ENCODE measurements around the gene BCL11A.

Gene BCL11A

DNA sequence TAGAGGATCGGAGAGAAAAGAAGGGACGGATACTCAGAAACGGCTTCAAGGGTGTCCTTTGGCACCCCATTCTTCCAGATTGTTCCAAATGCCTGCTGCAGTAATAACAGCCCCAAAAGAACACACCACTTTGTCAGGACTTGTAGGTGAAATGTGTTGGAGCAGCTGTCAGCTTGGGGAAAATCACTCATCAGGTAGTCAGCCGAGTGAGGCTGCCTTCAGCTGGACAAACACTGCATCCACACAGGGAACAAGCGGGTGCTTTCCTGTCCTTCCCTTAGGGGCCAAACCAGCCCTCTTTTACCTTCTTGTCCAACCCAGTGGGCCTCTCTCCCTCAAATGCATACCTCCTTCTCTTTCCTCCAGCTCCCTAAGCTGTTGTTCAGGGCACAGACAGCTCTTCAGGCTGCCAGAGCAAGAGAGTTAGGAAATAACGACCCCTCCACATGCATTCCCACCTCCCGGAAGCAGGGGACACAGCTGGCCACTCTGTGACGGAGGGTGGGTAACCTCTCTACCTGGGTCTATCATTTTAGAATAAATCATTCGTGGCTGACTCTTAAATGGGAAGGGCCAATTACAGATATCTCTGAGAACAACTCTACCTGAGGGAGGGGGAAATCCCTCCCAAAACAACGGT is 48.1 kb downstream of the BCL11A start:
- no peak for DNase-seq (ENCODE audit: low read depth)

GRCh38 chr2:60504049-60504448 is 49.4 kb downstream of the BCL11A start:
- DNase-seq (ENCODE audit: low read depth) = no peak

DNA sequence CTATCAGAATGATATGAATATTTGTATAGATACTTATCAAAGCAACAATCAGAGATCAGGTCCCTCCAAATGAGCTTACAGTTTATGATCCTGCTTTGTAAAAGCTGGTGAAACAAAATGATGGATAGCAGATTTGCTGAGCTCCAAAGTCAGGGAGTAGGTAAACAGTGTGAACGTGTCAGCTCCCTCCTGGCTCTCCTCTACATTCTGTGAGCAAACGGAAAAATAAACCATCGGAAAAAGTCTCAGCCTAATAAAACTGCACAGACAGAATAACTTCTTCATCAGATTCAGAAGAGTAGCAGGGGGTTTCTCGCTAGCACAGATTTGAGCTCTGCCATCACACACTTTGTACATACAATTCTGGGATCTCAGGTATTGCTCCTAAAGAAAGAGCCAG is 51.3 kb downstream of the BCL11A start:
- no peak for DNase-seq (ENCODE audit: low read depth)

DNA sequence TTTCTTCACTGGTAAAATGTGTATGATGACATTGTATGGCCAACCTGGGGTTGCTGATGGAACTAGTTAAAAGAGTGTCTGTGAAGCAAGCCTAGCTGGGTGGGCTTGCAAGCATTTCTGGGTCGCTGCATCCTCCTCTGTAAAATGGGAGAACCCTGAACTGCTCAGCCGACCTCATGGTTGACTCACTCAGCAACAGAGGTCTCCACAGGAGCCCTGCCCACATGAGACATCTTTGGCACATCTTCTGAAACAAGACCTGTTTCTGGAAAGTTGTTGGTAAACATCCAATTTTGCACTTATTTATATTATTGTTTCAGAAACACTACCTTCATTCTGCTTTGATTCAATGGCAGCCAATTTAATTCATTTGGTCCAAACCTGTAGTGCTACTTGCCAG is 52.6 kb downstream of the BCL11A start:
- DNase-seq (ENCODE audit: low read depth) = no peak

- no peak for DNase-seq (ENCODE audit: low read depth)
Observed at GRCh38 chr2:60499651-60500265, 53.7 kb downstream of the BCL11A start.

- DNase-seq (ENCODE audit: low read depth) = no peak
Observed at GRCh38 chr2:60498816-60499429, 54.5 kb downstream of the BCL11A start.

DNA sequence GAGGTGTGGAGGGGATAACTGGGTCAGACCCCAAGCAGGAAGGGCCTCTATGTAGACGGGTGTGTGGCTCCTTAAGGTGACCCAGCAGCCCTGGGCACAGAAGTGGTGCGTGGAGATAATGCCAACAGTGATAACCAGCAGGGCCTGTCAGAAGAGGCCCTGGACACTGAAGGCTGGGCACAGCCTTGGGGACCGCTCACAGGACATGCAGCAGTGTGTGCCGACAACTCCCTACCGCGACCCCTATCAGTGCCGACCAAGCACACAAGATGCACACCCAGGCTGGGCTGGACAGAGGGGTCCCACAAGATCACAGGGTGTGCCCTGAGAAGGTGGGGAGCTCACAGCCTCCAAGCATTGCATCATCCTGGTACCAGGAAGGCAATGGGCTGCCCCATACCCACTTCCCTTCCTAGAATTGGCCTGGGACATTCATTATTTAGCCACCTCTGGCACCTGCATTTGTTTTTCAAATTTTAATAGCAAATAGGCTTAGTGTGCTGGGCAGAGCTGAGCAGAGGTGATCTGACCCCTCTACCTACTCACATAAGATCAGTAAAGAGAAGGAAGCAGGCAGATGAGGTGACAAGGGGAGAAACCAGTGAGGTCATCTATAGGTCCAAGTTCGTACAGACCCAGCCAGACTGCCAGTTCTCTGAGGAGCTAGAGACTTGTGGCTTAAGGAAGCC is 55.2 kb downstream of the BCL11A start:
- DNase-seq (ENCODE audit: low read depth) = no peak

DNA sequence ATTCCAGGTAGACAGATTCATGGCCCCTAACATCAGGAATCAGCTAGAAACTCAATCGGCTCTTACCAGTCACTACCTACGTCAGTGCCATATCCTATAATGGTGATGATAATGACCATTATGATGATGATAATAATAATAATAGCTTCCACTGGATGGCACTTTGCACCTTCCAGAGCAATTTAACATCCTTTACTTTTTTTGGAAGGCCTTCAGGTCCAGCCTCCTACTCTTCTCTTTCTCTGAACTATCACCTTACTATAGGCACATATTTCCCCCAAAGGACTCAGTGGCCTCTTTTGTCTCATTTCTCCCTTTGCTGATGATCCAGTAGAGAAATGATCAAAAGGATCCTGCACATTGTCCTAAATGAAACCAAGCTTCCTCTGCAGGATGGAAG is 56.0 kb downstream of the BCL11A start:
- no peak for DNase-seq (ENCODE audit: low read depth)

DNA sequence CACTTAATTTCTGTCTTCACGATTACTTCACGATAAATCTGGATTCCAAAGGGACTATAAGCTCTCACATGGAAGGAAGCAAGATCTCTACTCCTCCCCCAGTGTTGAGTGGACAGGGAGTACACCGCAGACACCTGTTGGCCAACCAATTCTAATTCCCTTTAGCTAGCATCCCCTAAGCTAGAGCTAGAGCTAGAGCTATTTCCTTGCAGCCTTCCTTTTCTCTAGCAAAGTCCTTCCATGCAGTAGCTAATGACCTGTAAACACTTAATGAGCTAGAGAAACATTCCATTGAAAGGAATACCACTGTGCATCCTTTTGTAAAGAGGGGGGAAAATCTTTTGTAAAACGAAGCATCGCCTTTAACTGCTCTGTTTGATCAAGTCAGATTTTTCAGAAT is 56.5 kb downstream of the BCL11A start:
- no peak for DNase-seq (ENCODE audit: low read depth)

GRCh38 chr2:60496475-60496874 is 57.0 kb downstream of the BCL11A start:
- no peak for DNase-seq (ENCODE audit: low read depth)

DNA sequence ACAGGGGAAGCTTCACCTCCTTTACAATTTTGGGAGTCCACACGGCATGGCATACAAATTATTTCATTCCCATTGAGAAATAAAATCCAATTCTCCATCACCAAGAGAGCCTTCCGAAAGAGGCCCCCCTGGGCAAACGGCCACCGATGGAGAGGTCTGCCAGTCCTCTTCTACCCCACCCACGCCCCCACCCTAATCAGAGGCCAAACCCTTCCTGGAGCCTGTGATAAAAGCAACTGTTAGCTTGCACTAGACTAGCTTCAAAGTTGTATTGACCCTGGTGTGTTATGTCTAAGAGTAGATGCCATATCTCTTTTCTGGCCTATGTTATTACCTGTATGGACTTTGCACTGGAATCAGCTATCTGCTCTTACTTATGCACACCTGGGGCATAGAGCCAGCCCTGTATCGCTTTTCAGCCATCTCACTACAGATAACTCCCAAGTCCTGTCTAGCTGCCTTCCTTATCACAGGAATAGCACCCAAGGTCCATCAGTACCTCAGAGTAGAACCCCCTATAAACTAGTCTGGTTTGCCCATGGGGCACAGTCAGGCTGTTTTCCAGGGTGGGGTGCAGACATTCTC is 58.3 kb downstream of the BCL11A start:
- DNase-seq (ENCODE audit: low read depth) = no peak

GRCh38 chr2:60493804-60494387 is 59.6 kb downstream of the BCL11A start:
- no peak for DNase-seq (ENCODE audit: low read depth)

- no peak for DNase-seq (ENCODE audit: low read depth)
Observed at GRCh38 chr2:60492548-60492947, 60.9 kb downstream of the BCL11A start.

- no peak for DNase-seq (ENCODE audit: low read depth)
Observed at GRCh38 chr2:60490848-60491247, 62.6 kb downstream of the BCL11A start.

- no peak for DNase-seq (ENCODE audit: low read depth)
Observed at GRCh38 chr2:60490441-60490840, 63.0 kb downstream of the BCL11A start.

GRCh38 chr2:60489289-60489688 is 64.2 kb downstream of the BCL11A start:
- DNase-seq (ENCODE audit: low read depth) = no peak

- DNase-seq (ENCODE audit: low read depth) = no peak
Observed at GRCh38 chr2:60488291-60488690, 65.2 kb downstream of the BCL11A start.

- DNase-seq (ENCODE audit: low read depth) = no peak
Observed at GRCh38 chr2:60487174-60487573, 66.3 kb downstream of the BCL11A start.

GRCh38 chr2:60486551-60486950 is 66.9 kb downstream of the BCL11A start:
- no peak for DNase-seq (ENCODE audit: low read depth)

- DNase-seq (ENCODE audit: low read depth) = no peak
Observed at GRCh38 chr2:60486067-60486466, 67.4 kb downstream of the BCL11A start.

- DNase-seq (ENCODE audit: low read depth) = no peak
Observed at GRCh38 chr2:60485550-60485949, 67.9 kb downstream of the BCL11A start.

DNA sequence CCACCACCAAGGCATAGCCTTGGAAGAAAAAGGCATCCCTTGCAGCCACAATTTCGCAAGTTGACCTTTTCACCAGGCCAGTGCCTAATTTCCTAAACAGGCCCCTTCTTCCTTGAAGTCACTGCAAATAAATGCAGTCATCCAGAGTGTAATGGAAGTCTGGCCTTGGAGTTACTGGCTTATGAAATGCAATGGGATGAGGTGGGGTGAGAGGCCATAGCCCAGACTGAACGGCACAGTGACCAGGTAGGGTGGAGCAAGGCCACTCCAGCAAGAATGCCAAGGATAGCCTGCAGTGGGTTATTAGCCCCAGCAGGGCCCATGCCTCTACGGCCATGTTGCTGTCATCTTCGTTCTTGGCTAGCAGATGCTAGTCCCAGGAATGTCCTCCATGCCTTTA is 68.4 kb downstream of the BCL11A start:
- no peak for DNase-seq (ENCODE audit: low read depth)
